Kidney (tissue), 14 donors: Measurements from ENCODE around the gene INPP5J. TPM values are rescaled to one million over a fixed set of nuclear protein-coding genes. Genes with fewer than 3 reads are reported as not detected.

Experiments used
- DNase-seq, 5 donors: peaks; one replicate each; pipeline ENCODE4 v3.0.0-alpha.2; 2013 to 2020
- FAIRE-seq: peaks from 2 replicates; lab custom pipeline; 2012; peaks lifted over from hg19 to GRCh38; lab: Jason Lieb, UNC
- H3K27ac ChIP-seq, 2 donors: one replicate each; pipeline ENCODE4 v1.7.0; 2013; ENCODE audit warnings: low read depth in 2 of 2, low read length in 2 of 2, inconsistent platforms in 1 of 2
- H3K27me3 ChIP-seq: one replicate; pipeline ENCODE4 v1.7.1; 2013; ENCODE audit warnings: low read length, inconsistent platforms; ENCODE audit not compliant: control insufficient read depth, insufficient read depth
- H3K36me3 ChIP-seq, 3 donors: one replicate each; pipeline versions ENCODE4 v1.7.0 to v1.7.1; 2013; ENCODE audit warnings: low read length in 3 of 3, control low read depth in 1 of 3, inconsistent platforms in 1 of 3; ENCODE audit not compliant: insufficient read depth in 3 of 3, control insufficient read depth in 2 of 3
- H3K4me1 ChIP-seq, 3 donors: one replicate each; pipeline versions ENCODE4 v1.7.0 to v1.7.1; 2013; ENCODE audit warnings: low read length in 3 of 3, inconsistent platforms in 1 of 3, low read depth in 1 of 3; ENCODE audit not compliant: control insufficient read depth in 2 of 3, insufficient read depth in 2 of 3
- H3K4me3 ChIP-seq, 3 donors: one replicate each; pipeline versions ENCODE4 v1.7.0 to v1.8.1; 2013; ENCODE audit warnings: low read length in 3 of 3, control low read depth in 1 of 3, inconsistent platforms in 1 of 3
- H3K9ac ChIP-seq, 3 donors: one replicate each; pipeline versions ENCODE4 v1.7.0 to v1.7.1; 2013; ENCODE audit warnings: low read length in 3 of 3, control low read depth in 1 of 3, inconsistent platforms in 1 of 3
- H3K9me3 ChIP-seq, 3 donors: one replicate each; pipeline versions ENCODE4 v1.7.0 to v1.7.1; 2013; ENCODE audit warnings: low read length in 3 of 3, control low read depth in 1 of 3, inconsistent platforms in 1 of 3; ENCODE audit not compliant: control insufficient read depth in 2 of 3, insufficient read depth in 1 of 3
- intact Hi-C: fragments of 100-400 bp; cut with DNase I; formaldehyde crosslinking; loops from one replicate; pipeline ENCODE4 v1.11.1; 2022
- polyA plus RNA-seq: library from polyadenylated mRNA; stranded (reverse); fragments of 350-450 nt; fragmentation: Illumina TruSeq; extraction: RNeasy Lipid Tissue Mini Kit (QIAGEN cat#74804); gene quantifications from one replicate; pipeline ENCODE4 v1.2.3, GENCODE V29; 2014; ENCODE audit warnings: low read depth, low replicate concordance; ENCODE audit not compliant: insufficient read depth
- total RNA-seq: library from RNA; stranded (reverse); fragmentation: NEBNext Ultra II Directional; extraction: Animal tissue kit (Norgen Biotek cat#: 25700); gene quantifications from one replicate; pipeline ENCODE4 v1.2.1, GENCODE V29; 2021
- TF ChIP-seq, protein P1 (sequence below): IDR thresholded peaks from 3 replicates; pipeline ENCODE4 v1.5.1; 2012; ENCODE audit warnings: mild to moderate bottlenecking, moderate library complexity, borderline replicate concordance; ENCODE audit not compliant: insufficient read depth; ENCODE audit errors: extremely low read depth
- donor health status: control.
- donor health status: control.
- donor health status: control.
- donor health status: control.
- donor health status: control.
- donor health status: DM: yes; HTN: yes; CAD: no.
- donor health status: Normal renal cell carcinoma (clear cell type).

The INPP5J gene
- total and polyA plus RNA-seq, 2 donors from 2014 or later = 6.2 to 44.7 TPM

DNA sequence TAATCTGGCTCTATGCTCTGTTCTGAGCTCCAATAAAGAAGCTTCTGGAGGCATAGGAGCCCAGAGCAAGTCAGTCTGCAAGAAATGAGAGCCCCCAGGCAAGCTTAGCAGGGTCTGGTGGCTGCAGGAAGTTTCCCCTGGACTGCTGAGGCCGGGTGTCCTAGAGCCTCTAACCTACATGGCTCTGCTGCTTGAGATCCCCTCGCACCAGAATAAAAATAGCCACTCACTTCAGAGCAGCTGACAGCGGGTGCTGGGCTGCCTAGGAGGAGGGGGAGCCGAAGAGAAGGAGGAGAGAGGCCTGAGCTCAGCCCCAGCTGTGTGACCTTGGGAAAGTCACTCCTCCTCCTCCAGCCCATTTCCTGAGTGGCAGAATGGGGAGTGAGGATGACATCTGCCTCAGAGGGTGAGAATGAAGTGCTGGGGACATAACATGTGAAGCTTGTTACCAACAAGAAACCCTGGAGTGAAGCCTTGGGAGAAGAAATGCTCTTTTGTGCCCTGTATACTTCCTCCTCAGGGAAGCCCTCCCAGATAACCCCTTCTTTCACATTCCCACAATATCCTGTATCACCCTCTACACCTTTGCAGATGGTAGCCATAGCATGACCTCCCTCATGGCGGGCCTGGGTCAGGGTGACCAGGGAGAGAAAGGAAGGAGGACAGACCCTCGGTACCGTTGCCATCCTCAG, 3.6 kb upstream of the INPP5J start:
- TF ChIP-seq, protein P1, sequence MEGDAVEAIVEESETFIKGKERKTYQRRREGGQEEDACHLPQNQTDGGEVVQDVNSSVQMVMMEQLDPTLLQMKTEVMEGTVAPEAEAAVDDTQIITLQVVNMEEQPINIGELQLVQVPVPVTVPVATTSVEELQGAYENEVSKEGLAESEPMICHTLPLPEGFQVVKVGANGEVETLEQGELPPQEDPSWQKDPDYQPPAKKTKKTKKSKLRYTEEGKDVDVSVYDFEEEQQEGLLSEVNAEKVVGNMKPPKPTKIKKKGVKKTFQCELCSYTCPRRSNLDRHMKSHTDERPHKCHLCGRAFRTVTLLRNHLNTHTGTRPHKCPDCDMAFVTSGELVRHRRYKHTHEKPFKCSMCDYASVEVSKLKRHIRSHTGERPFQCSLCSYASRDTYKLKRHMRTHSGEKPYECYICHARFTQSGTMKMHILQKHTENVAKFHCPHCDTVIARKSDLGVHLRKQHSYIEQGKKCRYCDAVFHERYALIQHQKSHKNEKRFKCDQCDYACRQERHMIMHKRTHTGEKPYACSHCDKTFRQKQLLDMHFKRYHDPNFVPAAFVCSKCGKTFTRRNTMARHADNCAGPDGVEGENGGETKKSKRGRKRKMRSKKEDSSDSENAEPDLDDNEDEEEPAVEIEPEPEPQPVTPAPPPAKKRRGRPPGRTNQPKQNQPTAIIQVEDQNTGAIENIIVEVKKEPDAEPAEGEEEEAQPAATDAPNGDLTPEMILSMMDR = no peak
- no peaks in the 10 kb centered on the region for H3K9me3 ChIP-seq
- no peaks in the 10 kb centered on the region for H3K36me3 ChIP-seq
- H3K9ac ChIP-seq = no peak overlapping the region
- DNase-seq (no peak), FAIRE-seq (no peak)
- H3K4me1 ChIP-seq = peaks cover 0 to 11% (median 0%) of the 10 kb centered on the region in 3 donors
- intact Hi-C loops = no loop called here
- no peaks in the 10 kb centered on the region for H3K27me3 ChIP-seq
- no peak overlapping the region for H3K4me3 ChIP-seq
- H3K27ac ChIP-seq = no peak overlapping the region

DNA sequence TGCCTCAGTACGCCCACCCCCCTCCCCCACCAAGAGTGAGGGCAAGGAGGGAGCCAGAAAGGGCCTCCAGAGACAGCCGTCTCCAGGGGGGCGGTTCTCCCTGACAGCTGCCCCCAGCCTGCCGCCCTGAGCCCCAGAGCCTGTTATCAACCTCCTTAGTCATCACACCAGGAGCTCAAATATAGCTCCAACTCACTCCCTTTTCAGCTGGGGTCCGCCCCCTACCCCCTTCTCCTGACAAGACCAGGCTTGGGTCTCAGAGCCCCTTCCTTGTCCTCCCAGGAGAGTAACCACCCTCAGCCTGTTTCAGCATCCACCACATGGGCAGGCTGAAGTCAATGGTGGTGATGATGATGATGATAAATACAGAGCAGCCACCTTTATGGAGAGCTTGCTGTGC, 2.5 kb upstream of the INPP5J start:
- Histone ChIP-seq H3K27me3 (no peaks in the 10 kb centered on the region), H3K36me3 (no peaks in the 10 kb centered on the region), H3K27ac (no peak overlapping the region), H3K4me3 (no peak overlapping the region), H3K9ac (no peak overlapping the region), H3K4me1 (peaks cover 0 to 13% (median 0%) of the 10 kb centered on the region in 3 donors), H3K9me3 (no peaks in the 10 kb centered on the region)
- intact Hi-C loops = no loop called here
- TF ChIP-seq, protein P1 = no peak
- FAIRE-seq = no peak
- no peak for DNase-seq

DNA sequence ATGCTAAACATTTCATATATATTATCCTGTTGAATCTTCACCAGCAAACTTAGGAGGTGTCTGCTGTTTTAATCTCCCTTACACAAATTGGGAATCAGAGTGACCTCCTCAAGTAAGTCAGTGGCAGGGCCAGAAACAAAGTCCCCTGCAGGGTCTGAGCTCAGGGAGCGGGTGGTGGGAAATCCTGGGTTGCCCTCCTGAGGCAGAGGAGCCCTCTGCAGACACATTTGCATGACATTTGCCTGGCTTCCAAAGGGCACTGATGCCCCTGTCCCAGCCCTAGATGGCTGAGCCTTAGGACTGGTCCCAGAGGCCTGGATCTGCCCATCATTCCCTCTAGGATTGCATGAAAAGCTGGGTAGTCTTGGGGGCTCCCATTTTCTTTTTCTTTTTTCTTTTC, 2.1 kb upstream of the INPP5J start:
- TF ChIP-seq, protein P1 = no peak
- DNase-seq (no peak), FAIRE-seq (no peak)
- Histone ChIP-seq H3K4me1 (peaks cover 0 to 13% (median 0%) of the 10 kb centered on the region in 3 donors), H3K27me3 (no peaks in the 10 kb centered on the region), H3K9ac (no peak overlapping the region), H3K9me3 (no peaks in the 10 kb centered on the region), H3K27ac (no peak overlapping the region), H3K4me3 (no peak overlapping the region), H3K36me3 (no peaks in the 10 kb centered on the region)
- intact Hi-C loops = no loop called here

DNA sequence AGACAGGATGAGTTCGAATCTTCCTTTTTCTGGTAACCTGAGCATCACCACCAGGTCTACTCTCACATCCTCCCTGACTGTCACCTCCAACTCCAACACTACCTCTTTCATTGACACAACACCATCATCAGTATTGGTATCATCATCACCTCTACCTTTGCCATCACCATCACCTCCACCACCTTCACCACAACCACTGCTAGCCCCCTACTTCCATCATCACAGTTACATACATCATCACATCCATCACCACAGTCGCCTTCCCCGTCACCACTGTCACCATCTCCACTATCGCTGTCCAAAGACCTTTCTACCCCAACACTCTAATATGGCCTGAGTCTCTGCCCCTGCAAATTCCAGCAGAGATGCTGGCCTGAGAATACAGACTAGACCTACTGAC, 1.4 kb upstream of the INPP5J start:
- no peak overlapping the region for H3K27ac ChIP-seq
- no peak for FAIRE-seq
- no peaks in the 10 kb centered on the region for H3K9me3 ChIP-seq
- H3K4me3 ChIP-seq = no peak overlapping the region
- no peaks in the 10 kb centered on the region for H3K36me3 ChIP-seq
- DNase-seq = no peak
- no peak overlapping the region for H3K9ac ChIP-seq
- intact Hi-C loops = no loop called here
- peaks cover 0 to 16% (median 0%) of the 10 kb centered on the region in 3 donors for H3K4me1 ChIP-seq
- H3K27me3 ChIP-seq = no peaks in the 10 kb centered on the region
- TF ChIP-seq, protein P1 = no peak
